CD4-positive, alpha-beta T cell treated with Interleukin-4 for 1 hour (primary cell): ENCODE data around the gene PREP.

Experiments used
- DNase-seq, 2 donors: peaks; one replicate each; pipeline ENCODE4 v3.0.0-alpha.2; 2020 to 2022

The PREP gene

DNA sequence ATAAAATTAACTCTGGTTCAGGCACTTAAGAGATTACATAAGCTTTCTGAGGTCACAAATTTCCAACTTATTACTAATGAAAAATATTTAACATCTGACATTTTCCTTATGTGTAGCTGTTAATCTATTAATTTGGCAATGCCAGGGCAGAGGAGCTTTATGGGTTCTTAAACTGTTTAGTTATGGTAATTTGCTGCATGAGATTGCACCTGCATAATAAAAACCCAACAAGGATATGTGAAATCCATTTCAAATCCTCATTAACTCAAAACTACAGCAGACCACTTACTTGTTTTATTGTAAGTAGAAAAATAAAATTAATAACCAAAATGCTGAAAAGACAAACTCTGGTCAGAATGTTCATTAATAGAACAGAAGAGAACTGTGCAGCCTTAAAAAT, 98.1 kb downstream of the PREP start:
- DNase-seq: no peak

DNA sequence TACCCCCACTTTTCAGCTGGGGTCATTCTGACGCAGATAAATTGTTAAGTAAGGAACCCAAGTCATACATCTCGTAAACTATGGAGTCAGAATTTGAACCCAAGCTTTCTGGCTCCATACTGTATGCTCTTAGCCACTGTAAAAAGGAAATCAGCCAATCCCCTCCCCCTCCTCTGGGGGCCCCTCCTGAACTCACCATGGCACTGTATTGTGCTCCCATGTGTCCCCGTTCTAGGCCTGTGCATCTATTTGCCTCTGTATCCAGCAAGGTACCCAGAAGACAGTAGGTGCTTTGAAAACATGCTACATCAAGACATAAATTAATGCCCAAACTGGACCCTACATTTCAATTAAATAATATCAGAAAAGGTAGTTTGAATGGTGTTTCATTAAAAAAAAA, 98.5 kb downstream of the PREP start:
- DNase-seq: no peak

DNA sequence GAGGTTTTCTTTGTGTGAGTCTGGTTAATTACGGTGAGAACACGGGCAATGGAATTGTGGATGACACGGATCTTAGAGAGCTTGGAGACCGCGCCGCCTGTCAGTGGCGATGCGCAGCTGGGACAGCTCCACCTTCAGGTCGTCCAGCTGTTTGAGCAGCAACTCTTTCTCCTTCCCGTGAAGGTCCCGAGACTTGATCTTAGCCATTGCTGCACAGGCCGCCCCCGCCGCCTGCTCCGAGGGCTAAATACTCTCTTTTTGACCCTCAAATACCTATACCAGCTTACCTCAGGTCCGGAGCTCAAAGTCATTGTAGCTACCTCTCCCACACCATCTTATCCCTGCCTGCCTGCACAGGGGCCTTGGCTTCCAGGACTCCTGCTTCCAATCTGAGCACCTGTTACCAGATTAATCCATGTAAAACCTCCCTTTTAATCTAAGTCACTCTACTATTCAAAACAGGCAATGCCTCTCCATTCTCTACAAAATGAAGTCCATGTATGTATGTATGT, 100.2 kb downstream of the PREP start:
- no peak for DNase-seq

DNA sequence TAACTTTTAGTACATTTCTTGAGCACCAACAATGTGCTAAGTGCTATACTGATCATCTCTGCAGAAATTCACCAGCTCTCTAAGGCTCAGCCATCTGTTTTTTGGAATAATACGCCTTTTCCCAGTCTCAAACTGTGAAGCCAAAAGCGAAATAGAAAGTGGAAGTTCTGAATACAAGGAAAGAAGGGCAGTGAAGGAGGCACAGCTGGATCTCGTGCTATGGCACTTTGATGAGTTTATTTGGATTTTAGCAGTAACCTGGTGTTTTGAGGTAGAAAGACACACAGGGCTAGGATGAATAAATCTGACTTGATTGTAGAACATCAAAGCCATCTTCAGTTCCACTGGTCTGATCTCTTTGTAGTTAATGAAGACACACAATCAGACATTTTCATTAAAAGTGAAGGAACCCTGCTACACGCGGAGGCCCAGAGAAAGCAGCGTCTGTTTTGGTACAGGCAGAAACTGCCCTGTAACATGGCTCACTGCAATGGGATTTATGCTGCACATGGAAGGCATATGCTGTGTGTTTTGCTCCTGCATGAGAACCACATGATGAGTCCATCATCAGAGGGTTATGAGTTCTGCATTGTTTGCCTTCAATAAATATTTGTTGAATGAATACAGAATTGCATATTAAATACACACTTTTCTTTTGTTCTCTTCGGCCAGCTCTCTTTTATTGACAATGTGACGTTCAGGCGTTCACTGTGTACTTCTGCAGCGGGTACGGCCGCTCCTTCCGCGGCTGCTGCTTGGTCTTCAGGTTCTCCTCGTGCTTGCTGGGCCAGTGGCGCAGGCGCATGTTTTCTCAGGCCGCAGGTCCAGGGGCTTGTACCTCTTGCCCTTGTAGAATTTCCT, 100.9 kb downstream of the PREP start:
- no peak for DNase-seq

DNA sequence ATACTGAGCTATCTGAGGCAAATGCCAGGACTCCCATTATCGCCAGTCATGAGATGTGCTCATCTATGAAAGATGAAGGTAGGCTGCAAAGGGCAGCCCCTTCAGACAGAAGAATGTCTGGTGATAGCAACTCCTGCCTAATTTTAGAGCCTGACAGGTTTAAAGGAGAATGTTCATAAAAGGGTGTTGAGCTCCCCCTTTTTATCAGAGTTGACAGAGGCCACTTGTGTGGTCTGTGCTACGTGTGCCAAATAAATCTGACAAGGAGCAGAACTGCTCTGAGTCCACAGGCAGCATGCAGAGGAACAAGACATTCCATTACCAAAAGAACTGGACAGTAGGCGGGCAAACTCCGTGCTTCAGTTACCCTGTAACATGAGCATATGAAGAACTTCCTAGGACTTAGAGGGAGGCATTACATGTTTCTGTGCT, 101.8 kb downstream of the PREP start:
- DNase-seq: no peak

DNA sequence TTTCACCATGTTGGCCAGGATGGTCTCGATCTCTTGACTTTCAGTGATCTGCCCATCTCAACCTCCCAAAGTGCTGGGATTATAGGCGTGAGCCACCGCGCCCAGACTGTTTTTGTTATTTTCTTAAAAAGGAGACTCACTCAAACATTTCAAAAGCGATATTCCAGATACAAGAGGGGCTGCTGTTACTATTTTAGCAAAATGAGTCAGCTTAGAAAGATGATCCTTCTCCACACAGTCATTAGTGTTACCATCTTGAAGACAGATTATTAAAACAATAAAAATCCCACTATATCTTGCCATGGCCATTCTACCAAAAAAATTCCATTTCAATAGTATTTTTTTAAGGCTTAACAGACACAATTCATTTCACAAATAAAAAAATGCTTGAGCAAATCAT, 102.8 kb downstream of the PREP start:
- DNase-seq: no peak

DNA sequence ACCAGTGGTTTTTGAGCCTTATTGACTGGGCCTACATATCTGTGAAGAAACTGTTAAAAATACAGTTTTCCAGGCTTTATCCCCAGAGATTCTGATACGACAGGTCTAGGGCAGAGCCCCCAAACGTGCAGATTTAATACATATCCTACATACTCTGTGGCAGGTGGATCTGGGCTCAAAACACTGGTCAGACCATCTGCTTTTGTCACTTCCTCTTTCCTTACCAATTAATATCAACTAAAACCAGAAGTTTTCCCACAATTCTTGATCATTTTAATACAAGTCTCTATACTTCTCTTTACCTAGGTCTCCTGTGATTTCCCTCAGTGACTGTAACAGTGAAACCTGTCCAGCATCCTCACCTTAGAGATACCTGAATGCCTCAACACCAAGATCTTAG, 108.8 kb downstream of the PREP start:
- DNase-seq: no peak

DNA sequence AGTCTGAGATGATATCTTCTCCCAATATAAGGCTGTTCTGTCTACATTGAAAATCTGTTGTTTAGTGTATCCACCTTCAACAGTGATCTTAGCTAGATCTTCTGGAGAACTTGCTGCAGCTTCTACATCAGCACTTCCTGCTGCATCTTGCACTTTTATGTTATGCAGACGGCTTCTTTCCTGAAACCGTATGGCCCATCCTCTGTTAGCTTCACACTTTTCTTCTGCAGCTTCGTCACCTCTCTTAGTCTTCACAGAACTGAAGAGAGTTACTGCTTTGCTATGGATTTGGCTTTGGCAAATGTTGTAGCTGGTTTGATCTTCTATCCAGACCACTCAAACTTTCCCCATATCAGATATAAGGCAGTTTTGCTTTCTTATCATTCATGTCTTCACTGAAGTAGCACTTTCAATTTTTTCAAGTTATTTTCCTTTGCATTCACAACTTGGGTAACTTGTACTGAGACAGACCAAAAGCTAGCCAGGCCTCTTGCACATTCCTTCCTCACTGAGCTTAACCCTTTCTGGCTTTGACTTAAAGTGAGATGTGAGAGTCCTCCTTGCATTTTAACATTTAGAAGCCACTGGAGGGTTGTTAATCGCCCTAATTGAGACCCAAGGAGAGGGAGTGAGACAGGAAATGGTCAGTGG, 110.1 kb downstream of the PREP start:
- DNase-seq: no peak

DNA sequence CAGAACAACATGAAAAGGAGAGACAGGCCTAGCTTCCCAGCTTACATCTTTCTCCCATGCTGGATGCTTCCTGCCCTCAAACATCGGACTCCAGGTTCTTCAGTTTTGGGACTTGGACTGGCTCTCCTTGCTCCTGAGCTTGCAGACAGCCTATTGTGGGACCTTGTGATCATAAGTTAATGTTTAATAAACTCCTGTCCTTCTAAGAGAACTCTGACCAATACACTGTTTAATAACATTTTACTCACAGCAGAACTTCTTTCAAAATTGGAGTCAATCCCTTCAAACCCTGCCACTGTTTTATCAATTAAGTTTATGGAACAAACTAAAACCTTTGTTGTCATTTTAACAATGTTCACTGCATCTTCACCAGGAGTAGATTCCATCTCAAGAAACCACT, 111.4 kb downstream of the PREP start:
- no peak for DNase-seq

DNA sequence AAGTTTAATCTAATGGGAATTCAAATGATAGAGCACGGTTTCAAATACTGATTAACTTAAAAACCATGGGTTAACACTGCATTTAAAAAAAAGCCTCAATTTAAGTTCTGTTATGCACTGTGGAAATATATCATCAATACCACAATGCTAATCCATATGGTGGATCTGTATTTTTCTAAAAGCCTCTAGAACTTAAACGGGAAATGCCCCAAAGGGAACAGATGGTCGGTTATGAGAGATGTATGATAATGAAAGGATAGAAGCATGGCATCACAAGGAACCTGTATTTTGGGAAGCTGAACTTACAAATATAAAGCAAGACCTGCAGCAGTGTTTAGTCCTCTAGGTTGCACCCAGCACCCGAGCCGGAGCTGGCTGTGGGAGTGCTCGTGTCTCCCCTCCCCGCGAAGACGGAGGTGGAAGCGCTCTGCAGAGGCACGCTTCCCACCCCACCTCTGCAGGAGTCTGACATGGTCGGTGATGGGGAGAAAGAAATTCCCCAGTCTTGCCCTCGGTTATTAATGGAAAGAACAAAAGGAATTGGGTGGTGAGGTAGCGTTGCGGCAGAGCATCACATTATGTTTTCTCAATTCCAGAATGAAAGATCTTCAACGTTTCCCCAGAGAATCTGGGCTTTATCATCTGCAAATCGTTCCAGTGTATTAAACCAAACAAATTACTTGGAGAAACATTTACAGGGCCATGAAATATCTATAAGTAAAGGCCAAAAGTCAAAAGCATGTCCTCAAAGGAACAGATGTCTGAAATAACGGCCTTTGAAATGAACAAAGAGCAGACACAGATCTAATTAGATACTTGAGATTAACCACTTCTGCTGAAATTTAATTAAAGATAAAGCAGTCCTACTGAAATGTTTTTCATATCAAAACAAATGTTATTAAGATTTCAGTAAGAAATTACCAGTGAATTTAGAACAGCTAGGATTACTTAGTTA, 120.0 kb downstream of the PREP start:
- no peak for DNase-seq

DNA sequence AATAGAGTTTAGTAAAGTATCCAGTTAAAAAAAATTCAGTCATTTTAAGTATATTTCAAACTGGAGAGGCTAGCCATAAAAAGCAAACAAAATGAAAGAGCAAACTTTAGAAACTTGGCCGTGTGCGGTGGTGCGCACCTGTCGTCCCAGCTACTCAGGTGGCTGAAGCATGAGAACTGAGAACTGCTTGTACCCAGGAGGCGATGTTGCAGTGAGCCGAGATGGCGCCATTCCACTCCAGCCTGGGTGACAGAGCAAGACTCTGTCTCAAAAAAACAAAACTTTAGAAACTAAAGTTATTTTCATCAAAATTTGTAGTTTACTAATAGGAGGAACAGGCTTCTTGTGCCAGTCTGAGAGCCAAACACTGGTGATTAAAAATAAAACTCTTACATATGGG, 122.8 kb downstream of the PREP start:
- DNase-seq: no peak

DNA sequence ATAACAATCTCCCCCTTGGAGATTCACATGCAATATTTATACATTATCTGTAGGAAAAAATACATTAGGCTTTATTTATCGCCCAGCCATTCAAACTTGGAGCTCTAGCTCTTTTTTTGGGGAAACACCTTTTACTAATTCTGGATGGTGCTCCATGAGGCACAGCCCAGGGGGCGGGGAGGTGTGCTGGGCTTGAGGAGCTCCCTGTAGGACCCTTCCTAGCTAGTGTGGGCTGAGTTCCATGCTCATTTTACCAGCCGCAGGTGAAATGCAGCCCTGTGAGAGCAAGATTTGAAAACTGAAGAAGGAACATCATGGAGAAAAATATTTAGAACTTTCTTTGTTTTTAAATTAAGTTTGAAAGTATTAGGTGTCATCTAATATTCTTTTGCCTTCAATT, 123.4 kb downstream of the PREP start:
- no peak for DNase-seq

DNA sequence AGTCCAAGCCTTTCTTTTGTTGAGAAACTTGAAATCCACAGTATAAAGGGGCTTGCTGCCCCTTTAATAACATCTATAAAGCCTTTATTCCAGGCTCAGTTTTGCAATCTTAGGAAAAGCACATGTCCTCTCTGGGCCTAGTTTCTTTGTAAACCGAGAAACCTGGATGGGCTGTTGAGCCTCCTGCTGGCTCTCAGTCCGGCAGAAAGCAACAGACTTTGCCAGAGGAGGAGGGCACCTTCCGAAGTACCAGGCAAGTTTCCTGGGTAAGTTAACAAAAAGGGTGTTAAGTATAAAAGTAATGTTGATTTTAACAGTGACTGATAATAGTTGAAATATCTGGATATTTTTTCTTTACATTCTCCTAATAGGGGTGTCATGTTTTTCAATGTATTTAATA, 124.1 kb downstream of the PREP start:
- no peak for DNase-seq

DNA sequence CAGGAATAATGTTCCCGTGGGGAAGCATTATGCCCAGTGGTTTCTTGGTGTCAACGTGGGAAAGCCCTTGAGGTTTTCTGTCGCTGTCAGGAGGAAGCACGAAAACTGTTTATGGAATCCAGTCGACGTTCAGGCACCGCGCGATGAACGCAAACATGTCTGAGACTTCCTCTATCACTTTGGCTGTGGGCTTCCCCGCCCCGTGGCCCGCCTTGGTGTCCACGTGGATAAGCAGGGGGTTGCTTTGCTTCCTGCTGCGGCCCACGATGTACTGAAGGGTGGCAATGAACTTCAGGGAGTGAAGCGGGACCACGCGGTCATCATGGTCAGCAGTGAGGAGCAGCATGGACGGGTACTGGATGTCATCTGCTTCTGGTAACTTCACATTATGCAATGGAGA, 124.8 kb downstream of the PREP start:
- DNase-seq: no peak

DNA sequence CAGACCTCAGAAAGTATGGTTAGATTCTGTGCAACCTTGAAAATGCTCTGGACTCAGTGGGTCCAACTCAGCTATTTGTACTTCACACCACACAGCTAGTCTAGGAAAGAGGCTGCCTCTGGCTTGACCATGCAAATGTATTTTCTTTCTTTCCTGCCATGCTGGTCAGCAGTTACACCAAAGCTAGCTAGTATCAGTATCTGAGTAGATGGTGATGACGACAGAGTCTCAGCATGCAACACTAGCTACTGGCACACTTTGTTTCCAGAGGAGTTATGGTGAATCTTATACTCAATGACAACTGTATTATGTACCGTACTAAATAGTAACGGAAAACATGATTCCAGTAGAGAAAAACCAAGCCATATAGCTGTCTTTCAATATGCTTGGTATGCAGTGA, 126.5 kb downstream of the PREP start:
- DNase-seq: no peak

DNA sequence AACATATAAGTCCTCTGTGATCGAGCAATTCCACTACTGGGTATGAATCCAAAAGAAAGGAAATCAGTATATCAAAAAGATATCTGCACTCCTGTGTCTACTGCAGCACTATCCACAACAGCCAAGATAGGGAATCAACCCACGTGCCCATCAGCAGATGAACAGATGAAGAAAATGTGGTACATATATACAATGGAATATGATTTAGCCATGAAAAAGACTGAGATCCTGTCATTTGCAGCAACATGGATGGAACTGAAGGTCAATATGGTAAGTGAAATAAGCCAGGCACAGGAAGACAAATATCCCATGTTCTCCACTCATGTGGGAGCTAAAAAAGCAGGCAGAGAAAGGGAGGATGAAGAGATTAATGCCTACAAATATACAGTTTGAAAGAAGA, 127.3 kb downstream of the PREP start:
- no peak for DNase-seq

DNA sequence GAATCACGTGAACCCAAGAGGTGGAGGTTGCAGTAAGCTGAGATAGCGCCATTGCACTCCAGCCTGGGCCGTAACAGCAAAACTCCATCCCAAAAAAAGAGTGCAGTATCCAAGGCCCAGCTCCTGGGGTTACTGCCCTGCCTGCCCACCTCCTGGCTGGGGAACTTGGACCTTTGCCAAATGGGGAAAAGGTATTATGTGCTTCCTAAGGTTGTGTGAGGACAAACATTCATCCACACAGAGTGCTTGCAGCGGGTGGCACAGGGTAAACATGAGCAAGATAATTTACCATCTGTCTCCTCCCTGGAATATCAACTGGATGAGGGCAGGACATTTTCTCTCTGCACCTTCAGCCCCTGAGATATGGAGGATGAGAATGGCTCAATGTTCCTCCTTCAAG, 128.2 kb downstream of the PREP start:
- DNase-seq: no peak

DNA sequence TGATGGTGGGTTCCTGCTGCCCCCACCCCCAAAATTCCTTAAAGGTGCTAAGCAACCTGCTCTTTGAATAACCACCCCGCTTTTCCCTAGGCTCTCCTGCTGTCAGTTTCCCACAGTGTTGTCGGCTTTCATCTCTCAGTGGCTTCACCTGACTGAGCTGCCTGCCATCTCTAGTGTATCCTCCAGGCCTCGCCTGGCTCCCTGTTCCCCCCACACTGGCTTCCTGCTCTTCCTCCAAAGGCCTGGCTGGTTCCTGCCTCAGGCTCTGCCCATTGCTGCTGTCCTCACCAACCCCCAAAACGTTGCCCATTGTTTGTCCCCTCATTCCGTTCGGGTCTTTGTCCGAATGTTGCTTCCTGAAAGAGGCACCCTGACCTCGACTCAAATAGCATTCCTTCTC, 129.3 kb downstream of the PREP start:
- no peak for DNase-seq

DNA sequence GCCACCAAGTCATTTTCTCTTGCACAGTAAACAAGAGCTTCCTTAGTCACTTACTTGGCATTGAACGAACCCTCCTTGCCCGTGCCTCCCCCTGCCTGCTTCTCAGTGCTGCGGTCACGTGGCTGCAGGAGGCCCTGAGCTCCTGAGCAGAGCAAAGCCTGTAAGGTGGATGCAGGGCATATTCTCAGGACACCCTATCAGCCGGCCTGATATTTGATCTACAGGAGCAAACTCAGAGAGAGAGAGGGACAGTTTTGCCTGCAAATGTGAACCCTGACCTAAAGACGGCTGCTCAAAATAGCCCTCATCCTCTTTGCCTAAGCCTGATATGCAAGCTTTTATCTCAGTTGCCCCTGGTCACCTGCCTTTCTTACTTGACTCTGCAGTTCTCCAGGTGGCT, 130.1 kb downstream of the PREP start:
- no peak for DNase-seq

DNA sequence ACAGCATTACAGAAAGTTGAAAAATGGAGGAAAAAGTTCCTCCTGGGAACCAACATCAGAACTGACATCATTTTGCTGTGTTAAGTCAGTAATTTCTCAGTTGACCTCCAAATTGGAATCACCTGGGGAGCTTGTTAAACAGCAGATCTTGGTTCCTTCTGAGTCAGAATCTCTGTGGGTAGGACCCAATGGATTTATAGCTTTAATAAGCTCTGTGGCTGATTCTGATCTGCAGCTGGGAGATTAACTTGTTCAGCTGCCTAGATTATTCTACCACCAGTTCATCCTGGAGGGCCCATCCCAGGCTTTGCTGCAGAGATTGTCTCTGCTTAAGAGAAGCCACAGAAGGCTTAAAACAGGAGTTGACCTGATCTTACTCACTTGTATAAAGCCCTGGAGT, 132.4 kb downstream of the PREP start:
- DNase-seq: no peak

DNA sequence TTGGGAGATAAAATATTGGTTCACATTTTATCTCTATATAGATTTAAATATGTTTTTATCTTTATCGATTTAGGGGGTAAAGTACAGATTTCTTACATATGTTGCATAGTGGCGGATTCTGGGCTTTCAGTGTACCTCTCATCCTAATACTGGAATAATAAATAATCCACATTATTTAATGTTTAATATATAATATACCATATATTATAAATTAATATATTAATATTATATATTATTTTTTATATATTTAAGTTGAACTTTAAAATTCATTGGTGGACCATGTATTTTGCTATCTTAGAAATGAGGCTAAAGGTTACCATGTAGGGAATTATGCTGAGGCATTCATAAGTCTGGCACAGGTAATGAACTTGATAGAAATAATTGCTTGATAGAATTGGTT, 133.5 kb downstream of the PREP start:
- DNase-seq: no peak

DNA sequence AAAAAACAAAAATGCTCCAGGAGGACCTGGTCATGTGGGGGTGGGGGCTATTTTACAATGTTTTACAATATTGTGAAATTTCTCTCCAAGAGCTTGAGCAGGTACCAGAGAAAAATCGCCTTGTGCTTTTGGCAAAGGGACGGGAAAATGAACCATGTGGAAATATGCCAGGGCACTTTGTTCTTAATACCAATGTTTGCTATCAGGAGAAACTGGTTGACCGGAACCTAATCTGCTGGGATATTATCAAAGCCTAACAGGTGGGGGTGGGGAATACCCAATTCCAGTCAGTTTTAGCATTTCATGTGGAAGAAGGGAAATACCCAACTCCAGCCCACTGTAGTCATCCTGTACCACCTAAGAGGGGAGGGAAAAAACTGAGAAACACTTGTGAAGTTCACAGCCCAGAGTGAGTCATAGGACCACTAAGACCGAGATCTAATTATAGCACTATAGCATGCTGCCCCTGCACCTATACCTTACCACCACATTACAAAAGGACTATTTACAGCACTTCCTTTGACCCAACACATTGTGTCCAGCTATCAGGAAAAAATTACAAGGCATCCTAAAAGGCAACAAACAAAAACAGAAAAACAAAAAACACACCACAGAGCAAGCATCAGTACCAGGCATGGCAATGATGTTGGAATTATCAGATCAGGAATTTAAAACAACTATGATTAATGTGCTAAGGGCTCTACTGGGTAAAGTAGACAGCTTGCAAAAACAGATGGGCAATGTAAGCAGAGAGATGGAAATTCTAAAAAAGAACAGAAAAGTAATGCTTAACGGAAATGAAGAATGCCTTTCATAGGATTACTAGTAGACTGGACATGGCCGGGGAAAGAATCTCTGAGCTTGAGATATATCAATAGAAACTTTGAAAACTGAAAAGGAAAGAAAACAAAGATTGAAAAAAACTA, 138.9 kb downstream of the PREP start:
- no peak for DNase-seq
